OCI-LY1 (cell line): ENCODE results near the gene BCL2L13.

Experiments used
- EZH2 ChIP-seq: fragments of 200-600 bp; sonication (generic), shearing (Covaris generic); IDR thresholded peaks from 2 replicates; pipeline ENCODE4 v1.8.0; 2017; ENCODE audit warnings: borderline replicate concordance, mixed run types, mild to moderate bottlenecking, antibody characterized with exemption, low read length, moderate library complexity, mixed read lengths
- TF ChIP-seq, protein P1 (sequence below): fragments of 200-600 bp; sonication (generic), shearing (Covaris generic); IDR thresholded peaks from 2 replicates; pipeline ENCODE4 v1.5.1; 2017; ENCODE audit warnings: mild to moderate bottlenecking, antibody characterized with exemption, low read length, moderate library complexity, mixed read lengths

DNA sequence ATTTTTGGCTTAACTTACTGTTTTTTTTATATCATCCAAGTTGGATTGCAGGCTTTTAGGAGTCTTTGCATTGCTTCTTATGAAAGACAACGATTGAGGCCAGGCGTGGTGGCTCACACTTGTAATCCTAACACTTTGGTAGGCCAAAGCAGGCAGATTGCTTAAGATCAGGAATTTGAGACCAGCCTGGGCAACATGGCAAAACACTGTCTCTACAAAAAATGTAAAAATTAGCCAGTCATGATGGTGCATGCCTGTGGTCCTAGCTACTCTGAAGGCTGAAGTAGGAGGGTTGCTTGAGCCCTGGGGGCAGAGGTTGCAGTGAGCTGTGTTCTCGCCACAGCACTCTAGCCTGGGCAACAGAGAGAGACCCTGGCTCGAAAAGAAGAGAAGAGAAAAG is 79.2 kb downstream of the BCL2L13 start:
- TF ChIP-seq, protein P1, sequence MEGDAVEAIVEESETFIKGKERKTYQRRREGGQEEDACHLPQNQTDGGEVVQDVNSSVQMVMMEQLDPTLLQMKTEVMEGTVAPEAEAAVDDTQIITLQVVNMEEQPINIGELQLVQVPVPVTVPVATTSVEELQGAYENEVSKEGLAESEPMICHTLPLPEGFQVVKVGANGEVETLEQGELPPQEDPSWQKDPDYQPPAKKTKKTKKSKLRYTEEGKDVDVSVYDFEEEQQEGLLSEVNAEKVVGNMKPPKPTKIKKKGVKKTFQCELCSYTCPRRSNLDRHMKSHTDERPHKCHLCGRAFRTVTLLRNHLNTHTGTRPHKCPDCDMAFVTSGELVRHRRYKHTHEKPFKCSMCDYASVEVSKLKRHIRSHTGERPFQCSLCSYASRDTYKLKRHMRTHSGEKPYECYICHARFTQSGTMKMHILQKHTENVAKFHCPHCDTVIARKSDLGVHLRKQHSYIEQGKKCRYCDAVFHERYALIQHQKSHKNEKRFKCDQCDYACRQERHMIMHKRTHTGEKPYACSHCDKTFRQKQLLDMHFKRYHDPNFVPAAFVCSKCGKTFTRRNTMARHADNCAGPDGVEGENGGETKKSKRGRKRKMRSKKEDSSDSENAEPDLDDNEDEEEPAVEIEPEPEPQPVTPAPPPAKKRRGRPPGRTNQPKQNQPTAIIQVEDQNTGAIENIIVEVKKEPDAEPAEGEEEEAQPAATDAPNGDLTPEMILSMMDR, result no peak
- TF ChIP-seq EZH2, result no peak
